Right atrium auricular region (tissue), 2 donors: ENCODE data around the gene FARS2. TPM values are rescaled to one million over a fixed set of nuclear protein-coding genes. Genes with fewer than 3 reads are reported as not detected.

Experiments
- DNase-seq: peaks from one replicate; pipeline ENCODE4 v3.0.0-alpha.2; 2019; ENCODE audit warnings: low spot score
- H3K27ac ChIP-seq, 2 donors: fragments of 200-600 bp; sonication (generic); 1 replicate in 1 of 2; 2 replicates in 1 of 2; pipeline ENCODE4 v1.5.1; 2016 to 2019
- H3K27me3 ChIP-seq, 2 donors: fragments of 200-600 bp; sonication (generic); one replicate each; pipeline versions ENCODE4 v1.5.1 to v1.6.0; 2017 to 2019
- H3K36me3 ChIP-seq: fragments of 200-600 bp; sonication (generic); one replicate; pipeline ENCODE4 v1.5.1; 2016
- H3K4me1 ChIP-seq, 2 donors: fragments of 200-600 bp; sonication (generic); one replicate each; pipeline versions ENCODE4 v1.5.1 to v1.6.0; 2017 to 2019
- H3K4me3 ChIP-seq, 2 donors: fragments of 200-600 bp; sonication (generic); 1 replicate in 1 of 2; 2 replicates in 1 of 2; pipeline ENCODE4 v1.5.1; 2017 to 2019; ENCODE audit warnings: mild to moderate bottlenecking in 1 of 2, moderate library complexity in 1 of 2
- H3K9me3 ChIP-seq, 2 donors: fragments of 200-600 bp; sonication (generic); one replicate each; pipeline ENCODE4 v1.5.1; 2019
- total RNA-seq, 2 donors: library from RNA; depleted of rRNA; stranded (reverse); fragments of >200 nt; gene quantifications; one replicate each; pipeline ENCODE4 v1.1.0, GENCODE V29; 2016
- TF ChIP-seq, protein P1 (sequence below), 2 donors: fragments of 200-600 bp; sonication (generic); IDR thresholded peaks; one replicate each; pipeline ENCODE4 v1.5.1; 2019; ENCODE audit warnings: antibody characterized with exemption in 2 of 2

FARS2 gene
- total RNA-seq, 2 donors from 2014 or later, result 9.4 to 15.0 TPM

DNA sequence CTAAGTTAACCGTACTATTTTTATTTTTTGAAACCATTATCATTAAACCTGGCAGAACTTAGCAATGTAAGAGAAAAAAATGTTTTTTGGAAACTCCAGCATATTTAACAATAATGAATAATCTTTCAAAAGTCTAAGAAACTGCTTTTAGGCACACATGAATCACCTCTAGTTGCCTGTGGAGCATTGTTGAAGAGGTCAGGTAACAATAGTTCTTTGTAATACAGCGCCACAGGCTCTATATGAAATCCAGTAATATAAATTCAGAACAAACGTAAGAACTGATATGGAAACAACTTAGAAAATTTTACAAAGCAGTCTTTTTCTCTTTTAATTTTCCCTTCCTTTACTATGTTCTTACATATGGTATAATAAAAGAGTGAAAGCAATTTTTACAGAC, 10.9 kb upstream of the FARS2 start:
- Histone ChIP-seq H3K27ac (no peak overlapping the region), H3K9me3 (no peaks in the 10 kb centered on the region), H3K4me1 (no peaks in the 10 kb centered on the region), H3K36me3 (no peaks in the 10 kb centered on the region), H3K27me3 (no peaks in the 10 kb centered on the region), H3K4me3 (no peak overlapping the region)
- no peak for DNase-seq
- TF ChIP-seq, protein P1, sequence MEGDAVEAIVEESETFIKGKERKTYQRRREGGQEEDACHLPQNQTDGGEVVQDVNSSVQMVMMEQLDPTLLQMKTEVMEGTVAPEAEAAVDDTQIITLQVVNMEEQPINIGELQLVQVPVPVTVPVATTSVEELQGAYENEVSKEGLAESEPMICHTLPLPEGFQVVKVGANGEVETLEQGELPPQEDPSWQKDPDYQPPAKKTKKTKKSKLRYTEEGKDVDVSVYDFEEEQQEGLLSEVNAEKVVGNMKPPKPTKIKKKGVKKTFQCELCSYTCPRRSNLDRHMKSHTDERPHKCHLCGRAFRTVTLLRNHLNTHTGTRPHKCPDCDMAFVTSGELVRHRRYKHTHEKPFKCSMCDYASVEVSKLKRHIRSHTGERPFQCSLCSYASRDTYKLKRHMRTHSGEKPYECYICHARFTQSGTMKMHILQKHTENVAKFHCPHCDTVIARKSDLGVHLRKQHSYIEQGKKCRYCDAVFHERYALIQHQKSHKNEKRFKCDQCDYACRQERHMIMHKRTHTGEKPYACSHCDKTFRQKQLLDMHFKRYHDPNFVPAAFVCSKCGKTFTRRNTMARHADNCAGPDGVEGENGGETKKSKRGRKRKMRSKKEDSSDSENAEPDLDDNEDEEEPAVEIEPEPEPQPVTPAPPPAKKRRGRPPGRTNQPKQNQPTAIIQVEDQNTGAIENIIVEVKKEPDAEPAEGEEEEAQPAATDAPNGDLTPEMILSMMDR (IDR thresholded peaks at IDR 0.05), result no peak

DNA sequence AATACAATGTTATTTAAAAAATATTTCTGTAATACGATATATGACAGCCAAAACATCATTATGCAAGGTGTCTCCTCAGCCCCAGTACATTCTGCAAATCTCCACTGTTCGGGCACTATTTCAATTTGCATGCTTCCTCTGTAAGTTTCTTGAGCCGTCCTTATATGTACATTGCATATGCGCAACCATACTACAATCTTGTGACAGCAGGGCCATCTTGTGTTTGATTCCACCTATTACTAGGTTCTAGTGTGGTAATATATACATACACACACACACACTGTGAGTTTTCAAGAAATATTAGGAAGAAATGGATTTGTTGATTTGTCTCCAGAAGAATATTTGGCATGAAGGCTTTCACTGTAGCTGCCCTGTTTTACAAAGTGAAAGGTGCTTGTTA, 10.4 kb upstream of the FARS2 start:
- Histone ChIP-seq H3K4me3 (no peak overlapping the region), H3K9me3 (no peaks in the 10 kb centered on the region), H3K27ac (no peak overlapping the region), H3K27me3 (no peaks in the 10 kb centered on the region), H3K4me1 (no peaks in the 10 kb centered on the region), H3K36me3 (no peaks in the 10 kb centered on the region)
- TF ChIP-seq, protein P1 (IDR thresholded peaks at IDR 0.05), result no peak
- no peak for DNase-seq

DNA sequence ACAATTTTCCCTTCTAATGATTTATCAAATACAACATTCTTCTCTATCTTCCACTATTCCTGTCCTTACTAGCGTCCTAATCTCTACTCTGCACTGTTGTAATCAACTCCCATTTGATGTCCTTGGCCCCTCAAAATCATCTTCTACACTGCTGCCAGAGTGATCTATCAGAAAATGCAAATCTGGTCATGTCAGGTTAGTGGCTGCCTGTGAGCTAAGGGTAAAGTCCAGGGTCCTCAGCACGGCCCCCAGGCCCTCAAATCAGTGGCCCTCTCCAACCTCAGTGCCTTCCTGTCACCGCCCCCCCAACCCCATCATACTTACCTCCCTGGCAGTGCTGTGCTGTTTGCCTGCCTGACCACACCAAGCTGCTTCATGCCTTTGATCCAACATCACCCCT, 4.4 kb upstream of the FARS2 start:
- Histone ChIP-seq H3K4me1 (peaks cover 0 to 2% of the 10 kb centered on the region in 2 donors), H3K27ac (no peak overlapping the region), H3K36me3 (no peaks in the 10 kb centered on the region), H3K27me3 (no peaks in the 10 kb centered on the region), H3K4me3 (no peak overlapping the region), H3K9me3 (no peaks in the 10 kb centered on the region)
- DNase-seq, result no peak
- TF ChIP-seq, protein P1 (IDR thresholded peaks at IDR 0.05), result no peak

DNA sequence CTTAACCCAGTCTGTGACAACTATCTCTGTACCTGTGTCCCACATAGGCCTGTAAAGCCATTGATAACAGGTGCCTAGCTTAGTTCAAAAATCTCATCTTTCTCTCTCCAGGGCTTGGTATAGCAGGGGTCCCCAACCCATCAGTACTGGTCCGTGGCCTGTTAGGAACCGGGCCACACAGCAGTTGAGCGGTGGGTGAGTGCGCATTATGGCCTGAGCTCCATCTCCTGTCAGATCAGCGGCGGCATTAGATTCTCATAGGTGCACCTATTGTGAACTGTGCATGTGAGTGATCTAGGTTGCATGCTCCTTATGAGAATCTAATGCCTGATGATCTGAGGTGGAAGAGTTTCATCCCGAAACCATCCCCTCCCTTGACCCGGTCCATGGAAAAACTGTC, 3.9 kb upstream of the FARS2 start:
- no peaks in the 10 kb centered on the region for H3K9me3 ChIP-seq
- DNase-seq, result no peak
- H3K27me3 ChIP-seq, result no peaks in the 10 kb centered on the region
- TF ChIP-seq, protein P1 (IDR thresholded peaks at IDR 0.05), result no peak
- no peaks in the 10 kb centered on the region for H3K36me3 ChIP-seq
- H3K4me1 ChIP-seq, result peaks cover 0 to 6% of the 10 kb centered on the region in 2 donors
- no peak overlapping the region for H3K4me3 ChIP-seq
- no peak overlapping the region for H3K27ac ChIP-seq

DNA sequence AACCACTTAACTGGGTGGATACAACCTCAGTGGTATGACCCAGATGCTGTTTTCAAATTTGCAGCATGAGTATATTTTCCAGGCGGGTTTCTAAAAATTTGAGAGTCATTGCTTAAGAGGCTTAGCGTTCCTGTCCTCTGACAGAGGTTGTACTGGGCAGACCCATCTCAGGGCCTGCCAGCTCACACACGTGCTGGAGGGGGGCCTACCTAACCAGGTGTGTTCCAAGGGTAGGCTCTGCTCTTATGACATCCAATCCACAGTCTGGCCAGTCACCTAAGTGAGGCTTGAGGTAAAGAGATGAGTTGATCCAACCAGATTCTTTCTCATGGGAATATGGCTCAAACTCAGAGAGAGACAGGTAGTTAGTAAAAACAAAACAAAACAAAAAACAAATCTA, 1.9 kb upstream of the FARS2 start:
- DNase-seq, result no peak
- Histone ChIP-seq H3K9me3 (no peaks in the 10 kb centered on the region), H3K4me3 (peak overlapping the region in 1 of 2 donors; percentile 79), H3K27me3 (no peaks in the 10 kb centered on the region), H3K4me1 (peaks cover 0 to 14% of the 10 kb centered on the region in 2 donors), H3K27ac (no peak overlapping the region), H3K36me3 (no peaks in the 10 kb centered on the region)
- TF ChIP-seq, protein P1 (IDR thresholded peaks at IDR 0.05), result no peak

DNA sequence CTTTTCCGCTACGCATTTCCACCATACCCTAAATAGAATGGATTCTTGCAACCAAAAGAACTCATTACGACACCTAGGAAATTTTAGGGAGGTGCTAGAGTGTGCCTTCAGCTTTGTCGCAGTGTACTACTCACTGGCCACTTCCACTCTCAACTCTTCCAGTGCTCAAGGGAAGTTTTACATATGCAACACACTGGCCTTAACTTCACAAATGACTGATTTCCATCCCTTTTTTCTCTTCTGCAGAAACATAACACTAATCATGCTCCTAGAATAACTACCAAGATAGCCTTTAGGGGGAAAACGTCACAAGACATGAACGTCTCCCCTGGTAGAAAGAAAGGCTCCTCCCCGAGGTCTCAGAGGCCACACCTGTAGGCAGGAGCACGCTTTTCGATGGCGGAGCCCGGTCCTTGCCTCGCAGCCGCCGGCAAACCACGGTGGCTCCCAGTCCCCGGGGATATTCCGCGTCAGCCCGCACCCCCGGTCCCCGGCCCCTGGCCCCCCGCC, 1.1 kb upstream of the FARS2 start:
- Histone ChIP-seq H3K27ac (peak overlapping the region; percentile 93 to 96), H3K4me1 (peaks cover 0 to 17% of the 10 kb centered on the region in 2 donors), H3K36me3 (no peaks in the 10 kb centered on the region), H3K4me3 (peak overlapping the region; percentile 79 to 96), H3K9me3 (no peaks in the 10 kb centered on the region), H3K27me3 (no peaks in the 10 kb centered on the region)
- TF ChIP-seq, protein P1 (IDR thresholded peaks at IDR 0.05), result no peak
- DNase-seq, result no peak
